H1 (cell line): ENCODE measurements around the gene DNER. TPM values are rescaled to one million over a fixed set of nuclear protein-coding genes. Genes with fewer than 3 reads are reported as not detected.

ENCODE experiments used
- CTCF ChIA-PET: fragments of 300-600 bp; sonication (Branson Sonifier 250); formaldehyde crosslinking; loops from one replicate; lab custom pipeline; 2021; ENCODE audit not compliant: partially characterized antibody; lab: Charles Lee
- POLR2A ChIA-PET: fragments of 300-600 bp; sonication (Branson Sonifier 250); formaldehyde crosslinking; loops from one replicate; lab custom pipeline; 2021; ENCODE audit warnings: inconsistent platforms; ENCODE audit not compliant: partially characterized antibody; lab: Charles Lee
- DNase-seq, 2 experiments: peaks; one replicate each; pipeline versions ENCODE4 v3.0.0 to v3.0.0-alpha.2; 2010 to 2022; ENCODE audit warnings: low spot score in 2 of 2, low read depth in 1 of 2, mixed read lengths in 1 of 2
- FAIRE-seq: peaks from 2 replicates; lab custom pipeline; 2011; peaks lifted over from hg19 to GRCh38; lab: Jason Lieb, UNC
- H2AFZ ChIP-seq: 2 replicates; pipeline ENCODE4 v1.8.1; 2012; ENCODE audit warnings: low read length, inconsistent platforms
- H2AK5ac ChIP-seq: 2 replicates; pipeline ENCODE4 v1.6.1; 2013; ENCODE audit warnings: low read depth, low read length
- H2BK120ac ChIP-seq: replicated peaks from 2 replicates; pipeline ENCODE3; 2013; ENCODE audit warnings: low read depth, low read length, inconsistent platforms
- H2BK12ac ChIP-seq: 2 replicates; pipeline ENCODE4 v1.6.1; 2013; ENCODE audit warnings: low read depth, low read length
- H2BK15ac ChIP-seq: 2 replicates; pipeline ENCODE4 v1.6.1; 2013; ENCODE audit warnings: low read length
- H2BK20ac ChIP-seq: 2 replicates; pipeline ENCODE4 v1.6.1; 2013; ENCODE audit warnings: low read length
- H2BK5ac ChIP-seq: 2 replicates; pipeline ENCODE4 v1.6.1; 2013; ENCODE audit warnings: low read depth, low read length
- H3K14ac ChIP-seq: 2 replicates; pipeline ENCODE4 v1.6.1; 2013; ENCODE audit warnings: inconsistent platforms; ENCODE audit not compliant: insufficient read length
- H3K18ac ChIP-seq: 2 replicates; pipeline ENCODE4 v1.6.1; 2013; ENCODE audit warnings: low read length; ENCODE audit errors: extremely low read depth
- H3K23ac ChIP-seq: 2 replicates; pipeline ENCODE4 v1.6.1; 2013; ENCODE audit warnings: inconsistent platforms; ENCODE audit not compliant: insufficient read length
- H3K23me2 ChIP-seq: 2 replicates; pipeline ENCODE4 v1.6.1; 2013; ENCODE audit warnings: low read depth, low read length
- H3K27ac ChIP-seq: 2 replicates; pipeline ENCODE4 v1.6.1; 2011; ENCODE audit warnings: low read depth, low read length, inconsistent platforms
- H3K27me3 ChIP-seq, 4 experiments: replicated peaks in 1 of 4; 1 replicate in 1 of 4; 2 replicates in 3 of 4; pipeline versions ENCODE4 v1.6.1 to v1.8.1; 2011 to 2013; ENCODE audit warnings: low read length in 3 of 4, mild to moderate bottlenecking in 3 of 4, inconsistent platforms in 2 of 4, mixed read lengths in 2 of 4, moderate library complexity in 1 of 4; ENCODE audit not compliant: control insufficient read depth in 3 of 4, insufficient read depth in 3 of 4; ENCODE audit errors: extremely low read depth in 1 of 4
- H3K36me3 ChIP-seq, 4 experiments: 2 replicates each; pipeline versions ENCODE4 v1.6.1 to v1.8.1; 2011 to 2013; ENCODE audit warnings: mild to moderate bottlenecking in 4 of 4, low read length in 3 of 4, moderate library complexity in 2 of 4, control low read depth in 1 of 4, inconsistent platforms in 1 of 4; ENCODE audit not compliant: insufficient read depth in 4 of 4, control insufficient read depth in 2 of 4
- H3K4ac ChIP-seq: replicated peaks from 2 replicates; pipeline ENCODE3; 2013; ENCODE audit warnings: low read length, low read depth, mixed read lengths, inconsistent platforms; ENCODE audit not compliant: insufficient read length
- H3K4me1 ChIP-seq, 4 experiments: replicated peaks in 1 of 4; 1 replicate in 1 of 4; 2 replicates in 3 of 4; pipeline versions ENCODE4 v1.6.1 to v1.8.1; 2011 to 2013; ENCODE audit warnings: low read length in 3 of 4, inconsistent platforms in 2 of 4, mixed read lengths in 1 of 4; ENCODE audit not compliant: insufficient read depth in 4 of 4, control insufficient read depth in 3 of 4
- H3K4me2 ChIP-seq, 2 experiments: 2 replicates each; pipeline versions ENCODE4 v1.6.1 to v1.8.1; 2011 to 2013; ENCODE audit warnings: low read depth in 2 of 2, low read length in 2 of 2, control low read depth in 1 of 2, inconsistent platforms in 1 of 2, mild to moderate bottlenecking in 1 of 2; ENCODE audit not compliant: insufficient read depth in 1 of 2
- H3K4me3 ChIP-seq, 4 experiments: fragments of 200-600, 300-600 bp in 1 of 4; sonication (generic), shearing (Covaris generic), sonication (Bioruptor Twin) in 1 of 4; 2 replicates each; pipeline versions ENCODE4 v1.5.1 to v1.8.1; 2011 to 2016; ENCODE audit warnings: low read length in 4 of 4, low read depth in 3 of 4, control low read depth in 2 of 4, inconsistent platforms in 2 of 4, mild to moderate bottlenecking in 2 of 4, mixed read lengths in 1 of 4, moderate library complexity in 1 of 4; ENCODE audit not compliant: insufficient read depth in 2 of 4; ENCODE audit errors: extremely low read depth in 1 of 4
- H3K56ac ChIP-seq: replicated peaks from 2 replicates; pipeline ENCODE3; 2013; ENCODE audit warnings: low read depth, mild to moderate bottlenecking, mixed read lengths, low read length, inconsistent platforms; ENCODE audit not compliant: insufficient read length
- H3K79me1 ChIP-seq: 2 replicates; pipeline ENCODE4 v1.6.1; 2013; ENCODE audit warnings: low read depth, low read length, control low read depth
- H3K79me2 ChIP-seq, 2 experiments: 2 replicates each; pipeline versions ENCODE4 v1.6.1 to v1.8.1; 2012 to 2013; ENCODE audit warnings: low read length in 2 of 2, mild to moderate bottlenecking in 2 of 2, inconsistent platforms in 1 of 2; ENCODE audit not compliant: insufficient read depth in 2 of 2, control insufficient read depth in 1 of 2
- H3K9ac ChIP-seq, 4 experiments: replicated peaks in 1 of 4; 1 replicate in 1 of 4; 2 replicates in 3 of 4; pipeline versions ENCODE4 v1.6.1 to v1.8.1; 2011 to 2013; ENCODE audit warnings: low read depth in 3 of 4, low read length in 3 of 4, control low read depth in 2 of 4, mild to moderate bottlenecking in 2 of 4, moderate library complexity in 2 of 4, inconsistent platforms in 1 of 4; ENCODE audit errors: extremely low read depth in 1 of 4
- H3K9me3 ChIP-seq, 2 experiments: 2 replicates each; pipeline versions ENCODE4 v1.6.1 to v1.8.1; 2012 to 2013; ENCODE audit warnings: mild to moderate bottlenecking in 2 of 2, moderate library complexity in 2 of 2, control low read depth in 1 of 2, inconsistent platforms in 1 of 2, low read depth in 1 of 2, low read length in 1 of 2, mixed read lengths in 1 of 2; ENCODE audit not compliant: insufficient read depth in 2 of 2
- H4K20me1 ChIP-seq, 2 experiments: replicated peaks in 1 of 2; 2 replicates each; pipeline versions ENCODE3 to v1.8.1; 2011 to 2013; ENCODE audit warnings: inconsistent platforms in 2 of 2, low read length in 2 of 2, mild to moderate bottlenecking in 1 of 2; ENCODE audit not compliant: insufficient read depth in 2 of 2, control insufficient read depth in 1 of 2
- H4K5ac ChIP-seq: 2 replicates; pipeline ENCODE4 v1.6.1; 2013; ENCODE audit warnings: low read length, low read depth, mixed read lengths, inconsistent platforms; ENCODE audit not compliant: insufficient read length
- H4K8ac ChIP-seq: 2 replicates; pipeline ENCODE4 v1.8.0; 2013; ENCODE audit warnings: mild to moderate bottlenecking, moderate library complexity, low read length, inconsistent platforms; ENCODE audit not compliant: insufficient read depth; ENCODE audit errors: extremely low read depth
- H4K91ac ChIP-seq: replicated peaks from 2 replicates; pipeline ENCODE3; 2013; ENCODE audit warnings: low read length, mixed read lengths, inconsistent platforms; ENCODE audit not compliant: insufficient read length
- BCL11A ChIP-seq, 2 experiments: IDR thresholded peaks; one replicate each; pipeline ENCODE4 v1.6.1; 2011; ENCODE audit warnings: low read depth in 2 of 2, low read length in 2 of 2, mild to moderate bottlenecking in 2 of 2
- CEBPB ChIP-seq: IDR thresholded peaks from 2 replicates; pipeline ENCODE4 v1.6.1; 2012; ENCODE audit warnings: low read depth, low read length
- CHD1 ChIP-seq: IDR thresholded peaks from 2 replicates; pipeline ENCODE4 v1.6.1; 2012; ENCODE audit warnings: low read depth, low read length, improper control_type of control experiment
- PHF8 ChIP-seq: fragments of 200-600 bp; sonication (generic); conservative IDR thresholded peaks from 2 replicates; pipeline ENCODE4 v1.7.1; 2012; ENCODE audit warnings: low read depth, mild to moderate bottlenecking, inconsistent platforms, low read length, moderate library complexity
- RNF2 ChIP-seq: fragments of 200-900, 300-1000 bp; sonication (generic); IDR thresholded peaks from 2 replicates; pipeline ENCODE4 v1.7.1; 2016; ENCODE audit warnings: borderline replicate concordance, low read depth, mild to moderate bottlenecking, antibody characterized with exemption, low read length; ENCODE audit not compliant: poor library complexity, severe bottlenecking; ENCODE audit errors: missing control alignments
- SP1 ChIP-seq: IDR thresholded peaks from 2 replicates; pipeline ENCODE4 v1.6.1; 2011; ENCODE audit warnings: low read depth, low read length
- TBP ChIP-seq: IDR thresholded peaks from 2 replicates; pipeline ENCODE4 v1.6.1; 2011; ENCODE audit warnings: low read depth, low read length, improper control_type of control experiment
- ZNF274 ChIP-seq: IDR thresholded peaks from 2 replicates; pipeline ENCODE4 v1.7.0; 2012; ENCODE audit warnings: low read length, borderline replicate concordance; ENCODE audit errors: extremely low read depth
- WGBS, 2 experiments: shearing (Covaris generic) in 1 of 2; methylation state at CpG; one replicate each; pipeline versions ENCODE4 v1.1.6 to v1.1.7; 2013 to 2015; ENCODE audit warnings: low lambda C conversion rate in 2 of 2, mixed read lengths in 2 of 2, inconsistent platforms in 1 of 2, low coverage in 1 of 2, missing lambda C conversion rate in 1 of 2; ENCODE audit not compliant: insufficient replicate concordance in 2 of 2, insufficient coverage in 1 of 2, insufficient read length in 1 of 2; ENCODE audit errors: extremely low coverage in 1 of 2, missing lambda C conversion rate in 1 of 2; 5-methylcytosine and 5-hydroxymethylcytosine counted together
- polyA plus RNA-seq, 7 experiments: library from polyadenylated mRNA; depleted of rRNA in 3 of 7; stranded (reverse) in 5 of 7; unstranded in 2 of 7; fragments of >200 nt in 5 of 7; fragments of 200-250 nt in 2 of 7; gene quantifications; 1 replicate in 5 of 7; 2 replicates in 1 of 7; 4 replicates in 1 of 7; pipeline versions ENCODE4 v1.2.1 to v1.2.3, GENCODE V29; 2011 to 2013; ENCODE audit warnings: missing spikeins in 2 of 7, mixed read lengths in 2 of 7
- total RNA-seq: library from RNA; stranded (reverse); fragmentation: NEBNext Ultra II Directional; extraction: Animal tissue kit (Norgen Biotek cat#: 25700); gene quantifications from 2 replicates; pipeline ENCODE4 v1.2.1, GENCODE V29; 2021
- TF ChIP-seq, protein P1 (sequence below): IDR thresholded peaks from 2 replicates; pipeline ENCODE4 v1.6.1; 2012; ENCODE audit warnings: low read length, inconsistent platforms

DNER gene
- total and polyA plus RNA-seq, 2 of the 8 experiments (the other 6 are each of a cell fraction or from before 2014, with no cell fraction given) = 6.8 to 16.3 TPM

DNA sequence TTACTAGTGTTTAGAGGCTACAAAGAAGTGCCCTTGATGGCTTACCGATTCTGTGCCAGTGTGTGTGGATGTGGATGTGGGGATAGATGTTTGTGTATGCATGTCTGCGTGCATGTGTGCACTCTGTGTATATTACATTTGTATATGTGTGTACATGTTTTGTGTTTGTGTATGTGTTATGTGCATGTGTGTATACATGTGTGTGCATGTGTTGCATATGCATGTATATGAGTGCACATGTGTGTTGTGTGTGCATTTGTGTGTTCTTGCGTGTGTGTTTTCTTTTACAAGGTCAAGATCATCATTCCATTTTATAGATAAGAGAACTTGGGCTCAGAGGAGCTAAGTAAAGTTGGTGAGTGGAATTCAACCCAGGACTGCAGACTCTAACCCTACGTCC, 226.1 kb downstream of the DNER start:
- no peaks in the 10 kb centered on the region for H4K20me1 ChIP-seq
- H4K91ac ChIP-seq = no peak overlapping the region
- H2BK20ac ChIP-seq = peak overlapping the region; percentile 77; the same call in 1 of the 2 replicates
- H3K23ac ChIP-seq = no peak overlapping the region
- no peak overlapping the region for H2BK5ac ChIP-seq
- DNase-seq (no peak), FAIRE-seq (no peak)
- H3K18ac ChIP-seq = no peak overlapping the region
- ChIA-PET POLR2A (no interaction called here), CTCF (interaction anchor here (1.2 to 1.3 kb wide), 2 partner anchors 12 to 145 kb away, joined by 3 to 5 read pairs; no protein-coding TSS in a partner anchor)
- no peak overlapping the region for H3K4me2 ChIP-seq
- peak overlapping the region; percentile 39 for H2BK120ac ChIP-seq
- 92% methylated on average over 4 of the region's 4 CpGs; no CpG with 5 or more reads in 1 of the 2 experiments for WGBS, 2 experiments
- H3K79me1 ChIP-seq = no peaks in the 10 kb centered on the region
- H3K9me3 ChIP-seq = 0 out of 4 replicates have a peak, but pooled peaks cover 0 to 7% of the 10 kb centered on the region in 2 experiments
- H2AFZ ChIP-seq = no peak overlapping the region
- H3K27ac ChIP-seq = no peak overlapping the region
- peak overlapping the region; percentile 76; the same call in 1 of the 2 replicates for H2BK12ac ChIP-seq
- no peak overlapping the region for H4K8ac ChIP-seq
- no peak overlapping the region for H3K56ac ChIP-seq
- no peaks in the 10 kb centered on the region for H3K79me2 ChIP-seq
- 0 out of 2 replicates have a peak overlapping the region, but pooled peaks have one; percentile 16 for H2BK15ac ChIP-seq
- H3K36me3 ChIP-seq = 0 out of 8 replicates have a peak, but pooled peaks cover 0 to 3% (median 0%) of the 10 kb centered on the region in 4 experiments
- no peak overlapping the region for H3K9ac ChIP-seq
- peaks cover 1 to 13% (median 4%) of the 10 kb centered on the region in 4 experiments; a peak in 6 of 7 replicates for H3K4me1 ChIP-seq
- H2AK5ac ChIP-seq = 0 out of 2 replicates have a peak overlapping the region, but pooled peaks have one; percentile 94
- H3K4me3 ChIP-seq = no peak overlapping the region
- H3K4ac ChIP-seq = peak overlapping the region; percentile 51
- H3K14ac ChIP-seq = no peak overlapping the region
- H3K27me3 ChIP-seq = no peaks in the 10 kb centered on the region
- no peak overlapping the region for H4K5ac ChIP-seq
- H3K23me2 ChIP-seq = no peaks in the 10 kb centered on the region; the same call in 1 of the 2 replicates
- no peak for TF ChIP-seq RNF2
- TF ChIP-seq TBP = no peak
- TF ChIP-seq PHF8 = no peak
- TF ChIP-seq CEBPB = no peak
- no peak for TF ChIP-seq CHD1
- no peak for TF ChIP-seq SP1
- no peak for TF ChIP-seq ZNF274
- TF ChIP-seq, protein P1, sequence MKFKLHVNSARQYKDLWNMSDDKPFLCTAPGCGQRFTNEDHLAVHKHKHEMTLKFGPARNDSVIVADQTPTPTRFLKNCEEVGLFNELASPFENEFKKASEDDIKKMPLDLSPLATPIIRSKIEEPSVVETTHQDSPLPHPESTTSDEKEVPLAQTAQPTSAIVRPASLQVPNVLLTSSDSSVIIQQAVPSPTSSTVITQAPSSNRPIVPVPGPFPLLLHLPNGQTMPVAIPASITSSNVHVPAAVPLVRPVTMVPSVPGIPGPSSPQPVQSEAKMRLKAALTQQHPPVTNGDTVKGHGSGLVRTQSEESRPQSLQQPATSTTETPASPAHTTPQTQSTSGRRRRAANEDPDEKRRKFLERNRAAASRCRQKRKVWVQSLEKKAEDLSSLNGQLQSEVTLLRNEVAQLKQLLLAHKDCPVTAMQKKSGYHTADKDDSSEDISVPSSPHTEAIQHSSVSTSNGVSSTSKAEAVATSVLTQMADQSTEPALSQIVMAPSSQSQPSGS = no peak
- TF ChIP-seq BCL11A (IDR thresholded peaks at IDR 0.05; ENCODE audit: low read depth in 2 of 2, low read length in 2 of 2) = no peak
